ENCODE results near the gene RNASE12. TPM values are rescaled to one million over a fixed set of nuclear protein-coding genes. Genes with fewer than 3 reads are reported as not detected.
A peak's percentile ranks its signal among the peaks of the same experiment; 100 is the strongest.
"Not testable (repeated sequence)": the region's sequence is repeated elsewhere in the genome, so short reads cannot be mapped to it uniquely, and the experiment has no call there.

The RNASE12 gene
- total and polyA plus RNA-seq, 2 experiments from 2014 or later, result not detected

DNA sequence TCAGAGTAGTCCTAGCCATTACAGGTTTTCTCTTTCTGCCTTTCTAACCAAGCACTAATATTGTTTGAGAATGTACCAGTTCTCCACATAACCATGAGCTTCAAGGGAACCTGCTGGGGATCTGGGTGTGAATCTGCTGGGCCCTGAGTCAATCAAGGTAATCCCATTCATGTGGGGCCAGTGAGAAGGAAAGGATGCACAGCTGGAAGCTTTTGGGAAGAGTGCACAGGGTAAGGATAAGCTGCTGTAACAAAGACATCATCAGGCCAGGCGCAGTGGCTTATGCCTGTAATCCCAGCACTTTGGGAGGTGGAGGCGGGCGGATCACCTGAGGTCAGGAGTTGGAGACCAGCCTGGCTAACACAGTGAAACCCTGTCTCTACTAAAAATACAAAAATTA lies 4.5 kb upstream of the RNASE12 start:
- not testable (repeated sequence) for H3K27ac Mint-ChIP-seq; H3K4me3 ChIP-seq; H3F3A ChIP-seq (replicated peaks; ENCODE audit: low read depth); H3K27ac ChIP-seq (ENCODE audit: low read depth); H3K27me3 ChIP-seq (ENCODE audit: insufficient read depth); H4K20me1 ChIP-seq (replicated peaks; ENCODE audit: insufficient read depth); H3K9me2 ChIP-seq (ENCODE audit: insufficient read depth); H3K4me3 Mint-ChIP-seq; H3K4me1 Mint-ChIP-seq; H3K4me2 ChIP-seq; H3K36me3 ChIP-seq (ENCODE audit: insufficient read depth); H3K27me3 Mint-ChIP-seq (ENCODE audit: insufficient read depth, low read depth, poor library complexity); H3K9me3 Mint-ChIP-seq; H3K79me2 ChIP-seq (replicated peaks; ENCODE audit: insufficient read depth); ATAC-seq; H3K4me1 ChIP-seq (ENCODE audit: insufficient read depth); DNase-seq (ENCODE audit: low spot score); H3K36me3 Mint-ChIP-seq (ENCODE audit: low read depth)
- H2AFZ ChIP-seq, result peak overlapping the region; percentile 88

DNA sequence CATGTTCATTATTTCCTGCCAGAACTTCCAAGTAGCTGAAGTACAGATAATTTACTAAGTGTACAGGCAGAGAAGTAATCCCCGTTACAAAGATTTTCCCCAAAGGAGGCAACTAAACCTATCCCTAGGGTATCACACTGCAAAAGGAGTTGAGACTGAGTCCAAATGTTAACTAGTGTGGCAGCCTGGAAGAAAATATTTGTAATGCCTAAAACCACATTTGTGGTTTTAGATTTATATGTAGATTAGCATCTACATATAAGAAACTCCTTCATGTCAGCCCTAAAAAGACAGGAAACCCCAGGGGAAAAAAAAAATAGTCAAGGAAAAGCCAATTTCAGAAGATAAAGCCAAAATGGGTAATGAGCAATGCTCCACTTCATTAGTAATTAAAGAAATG lies 1.4 kb upstream of the RNASE12 start:
- Histone ChIP-seq H3K9me2 (ENCODE audit: insufficient read depth) (peaks cover 10% of the 10 kb centered on the region; the same call in 1 of the 2 replicates), H3K36me3 (ENCODE audit: insufficient read depth) (no peaks in the 10 kb centered on the region), H3K27me3 (ENCODE audit: insufficient read depth) (no peaks in the 10 kb centered on the region), H2AFZ (no peak overlapping the region), H4K20me1 (replicated peaks; ENCODE audit: insufficient read depth) (no peaks in the 10 kb centered on the region), H3K4me2 (no peak overlapping the region), H3F3A (replicated peaks; ENCODE audit: low read depth) (no peaks in the 10 kb centered on the region), H3K27ac (ENCODE audit: low read depth) (no peak overlapping the region), H3K4me1 (ENCODE audit: insufficient read depth) (no peaks in the 10 kb centered on the region), H3K79me2 (replicated peaks; ENCODE audit: insufficient read depth) (no peaks in the 10 kb centered on the region), H3K4me3 (no peak overlapping the region)
- Mint-ChIP-seq H3K4me1 (peaks cover 2% of the 10 kb centered on the region; the same call in 2 of the 3 replicates), H3K27ac (no peak overlapping the region), H3K36me3 (ENCODE audit: low read depth) (no peaks in the 10 kb centered on the region), H3K27me3 (ENCODE audit: insufficient read depth, low read depth, poor library complexity) (no peaks in the 10 kb centered on the region), H3K4me3 (no peak overlapping the region), H3K9me3 (no peaks in the 10 kb centered on the region)
- TF ChIP-seq ZNF331 (CRISPR knock-in tag; IDR thresholded peaks at IDR 0.05; ENCODE audit: low read depth), result no peak
- no peak for TF ChIP-seq STAT1 (IDR thresholded peaks at IDR 0.05; ENCODE audit: unreplicated experiment)
- TF ChIP-seq ZNF114 (CRISPR knock-in tag; IDR thresholded peaks at IDR 0.05), result no peak
- TF ChIP-seq EZH2phosphoT487 (IDR thresholded peaks at IDR 0.05; ENCODE audit: unreplicated experiment), result no peak
- no peak for TF ChIP-seq NANOG (IDR thresholded peaks at IDR 0.05; ENCODE audit: borderline replicate concordance)
- TF ChIP-seq EZH2 (IDR thresholded peaks at IDR 0.05; ENCODE audit: low read depth, unreplicated experiment), result no peak
- TF ChIP-seq, protein P1, sequence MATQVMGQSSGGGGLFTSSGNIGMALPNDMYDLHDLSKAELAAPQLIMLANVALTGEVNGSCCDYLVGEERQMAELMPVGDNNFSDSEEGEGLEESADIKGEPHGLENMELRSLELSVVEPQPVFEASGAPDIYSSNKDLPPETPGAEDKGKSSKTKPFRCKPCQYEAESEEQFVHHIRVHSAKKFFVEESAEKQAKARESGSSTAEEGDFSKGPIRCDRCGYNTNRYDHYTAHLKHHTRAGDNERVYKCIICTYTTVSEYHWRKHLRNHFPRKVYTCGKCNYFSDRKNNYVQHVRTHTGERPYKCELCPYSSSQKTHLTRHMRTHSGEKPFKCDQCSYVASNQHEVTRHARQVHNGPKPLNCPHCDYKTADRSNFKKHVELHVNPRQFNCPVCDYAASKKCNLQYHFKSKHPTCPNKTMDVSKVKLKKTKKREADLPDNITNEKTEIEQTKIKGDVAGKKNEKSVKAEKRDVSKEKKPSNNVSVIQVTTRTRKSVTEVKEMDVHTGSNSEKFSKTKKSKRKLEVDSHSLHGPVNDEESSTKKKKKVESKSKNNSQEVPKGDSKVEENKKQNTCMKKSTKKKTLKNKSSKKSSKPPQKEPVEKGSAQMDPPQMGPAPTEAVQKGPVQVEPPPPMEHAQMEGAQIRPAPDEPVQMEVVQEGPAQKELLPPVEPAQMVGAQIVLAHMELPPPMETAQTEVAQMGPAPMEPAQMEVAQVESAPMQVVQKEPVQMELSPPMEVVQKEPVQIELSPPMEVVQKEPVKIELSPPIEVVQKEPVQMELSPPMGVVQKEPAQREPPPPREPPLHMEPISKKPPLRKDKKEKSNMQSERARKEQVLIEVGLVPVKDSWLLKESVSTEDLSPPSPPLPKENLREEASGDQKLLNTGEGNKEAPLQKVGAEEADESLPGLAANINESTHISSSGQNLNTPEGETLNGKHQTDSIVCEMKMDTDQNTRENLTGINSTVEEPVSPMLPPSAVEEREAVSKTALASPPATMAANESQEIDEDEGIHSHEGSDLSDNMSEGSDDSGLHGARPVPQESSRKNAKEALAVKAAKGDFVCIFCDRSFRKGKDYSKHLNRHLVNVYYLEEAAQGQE (IDR thresholded peaks at IDR 0.05; ENCODE audit: unreplicated experiment), result no peak
- TF ChIP-seq, protein P2, sequence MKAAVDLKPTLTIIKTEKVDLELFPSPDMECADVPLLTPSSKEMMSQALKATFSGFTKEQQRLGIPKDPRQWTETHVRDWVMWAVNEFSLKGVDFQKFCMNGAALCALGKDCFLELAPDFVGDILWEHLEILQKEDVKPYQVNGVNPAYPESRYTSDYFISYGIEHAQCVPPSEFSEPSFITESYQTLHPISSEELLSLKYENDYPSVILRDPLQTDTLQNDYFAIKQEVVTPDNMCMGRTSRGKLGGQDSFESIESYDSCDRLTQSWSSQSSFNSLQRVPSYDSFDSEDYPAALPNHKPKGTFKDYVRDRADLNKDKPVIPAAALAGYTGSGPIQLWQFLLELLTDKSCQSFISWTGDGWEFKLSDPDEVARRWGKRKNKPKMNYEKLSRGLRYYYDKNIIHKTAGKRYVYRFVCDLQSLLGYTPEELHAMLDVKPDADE (IDR thresholded peaks at IDR 0.05), result no peak
- DNase-seq (ENCODE audit: low spot score) (no peak), ATAC-seq (no peak)

All from GM23338 (cell line).